Fibroblast of upper back skin (primary cell): ENCODE measurements around the gene SYNGR2.

Experiments used
- DNase-seq: peaks from one replicate; pipeline ENCODE4 v3.0.0-alpha.2; 2013

SYNGR2 gene, protein sequence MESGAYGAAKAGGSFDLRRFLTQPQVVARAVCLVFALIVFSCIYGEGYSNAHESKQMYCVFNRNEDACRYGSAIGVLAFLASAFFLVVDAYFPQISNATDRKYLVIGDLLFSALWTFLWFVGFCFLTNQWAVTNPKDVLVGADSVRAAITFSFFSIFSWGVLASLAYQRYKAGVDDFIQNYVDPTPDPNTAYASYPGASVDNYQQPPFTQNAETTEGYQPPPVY

DNA sequence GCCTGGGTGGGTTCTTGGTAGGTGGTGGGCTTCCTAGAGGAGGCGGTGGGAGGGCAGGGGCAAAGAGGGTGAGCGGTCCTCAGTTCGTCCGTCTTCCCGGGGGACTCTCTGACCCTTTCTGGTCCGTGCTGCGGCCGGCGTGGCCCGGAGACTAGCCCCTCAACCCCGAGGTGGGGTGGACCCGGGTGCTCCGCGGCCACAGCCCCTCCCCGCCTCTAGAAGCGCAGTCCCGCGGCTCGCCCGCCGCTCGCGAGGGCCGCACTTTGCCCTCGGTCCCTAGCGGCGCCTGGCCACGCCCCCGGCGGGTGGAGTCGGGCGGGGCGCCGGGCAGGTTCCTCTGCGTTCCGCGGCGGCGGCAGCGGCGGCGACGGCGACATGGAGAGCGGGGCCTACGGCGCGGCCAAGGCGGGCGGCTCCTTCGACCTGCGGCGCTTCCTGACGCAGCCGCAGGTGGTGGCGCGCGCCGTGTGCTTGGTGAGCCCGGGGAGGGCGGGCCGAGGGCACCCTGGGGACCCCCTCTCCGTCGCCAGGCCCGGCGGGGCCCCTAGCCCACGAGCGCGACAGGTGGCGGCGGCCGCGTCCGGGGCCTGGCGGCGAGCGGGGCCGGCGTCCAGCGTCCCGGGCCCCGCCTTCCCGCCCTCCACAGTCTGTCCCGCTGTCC is at the start of gene SYNGR2:
TSS of gene SYNGR2 (plus strand) at position 340 of the 661 bp plus-strand sequence. CDS start at position 376, 36 bp downstream.
- DNase-seq = peak; percentile 33

DNA sequence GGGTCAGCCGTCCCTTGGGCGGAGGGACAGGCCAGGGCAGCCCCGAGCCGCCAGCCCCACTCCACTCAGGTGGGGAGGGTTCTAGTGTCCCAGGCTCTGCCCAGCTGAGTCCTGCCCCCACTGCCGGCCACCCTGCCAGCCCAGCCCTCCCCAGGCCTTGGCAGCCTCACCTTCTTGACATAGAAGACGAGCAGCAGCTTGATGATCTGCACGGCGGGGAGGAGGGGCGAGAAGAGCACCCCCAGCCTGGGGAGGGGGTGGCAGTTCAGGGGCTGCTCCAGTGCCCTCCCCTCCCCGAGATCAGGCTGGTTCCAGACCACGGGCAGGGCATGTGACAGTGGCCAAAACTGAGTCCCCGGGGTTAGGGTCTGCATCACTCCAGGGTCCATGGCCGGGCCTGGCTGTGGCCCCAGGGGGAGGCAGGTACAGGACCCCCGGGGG is 49.6 kb upstream of the SYNGR2 start:
- DNase-seq = no peak

DNA sequence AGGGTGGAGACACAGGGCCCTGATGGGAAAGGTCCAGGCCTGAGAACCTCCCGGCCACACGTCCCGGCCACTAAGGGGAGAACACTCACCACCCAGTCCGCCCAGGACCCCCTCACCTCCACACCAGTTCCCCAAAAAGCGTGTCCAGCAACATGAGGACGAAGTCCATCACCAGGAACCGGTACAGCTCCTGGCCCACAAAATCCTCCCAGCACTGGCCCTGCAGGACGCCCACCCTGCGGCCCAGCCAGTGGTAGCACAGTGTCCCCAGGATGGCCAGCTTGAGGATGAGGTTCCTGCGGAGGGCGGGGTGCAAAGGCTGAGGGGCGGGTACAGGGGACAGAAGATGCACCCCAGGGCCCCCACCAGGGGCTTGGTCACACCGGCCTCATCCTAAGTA is 47.8 kb upstream of the SYNGR2 start:
- no peak for DNase-seq

DNA sequence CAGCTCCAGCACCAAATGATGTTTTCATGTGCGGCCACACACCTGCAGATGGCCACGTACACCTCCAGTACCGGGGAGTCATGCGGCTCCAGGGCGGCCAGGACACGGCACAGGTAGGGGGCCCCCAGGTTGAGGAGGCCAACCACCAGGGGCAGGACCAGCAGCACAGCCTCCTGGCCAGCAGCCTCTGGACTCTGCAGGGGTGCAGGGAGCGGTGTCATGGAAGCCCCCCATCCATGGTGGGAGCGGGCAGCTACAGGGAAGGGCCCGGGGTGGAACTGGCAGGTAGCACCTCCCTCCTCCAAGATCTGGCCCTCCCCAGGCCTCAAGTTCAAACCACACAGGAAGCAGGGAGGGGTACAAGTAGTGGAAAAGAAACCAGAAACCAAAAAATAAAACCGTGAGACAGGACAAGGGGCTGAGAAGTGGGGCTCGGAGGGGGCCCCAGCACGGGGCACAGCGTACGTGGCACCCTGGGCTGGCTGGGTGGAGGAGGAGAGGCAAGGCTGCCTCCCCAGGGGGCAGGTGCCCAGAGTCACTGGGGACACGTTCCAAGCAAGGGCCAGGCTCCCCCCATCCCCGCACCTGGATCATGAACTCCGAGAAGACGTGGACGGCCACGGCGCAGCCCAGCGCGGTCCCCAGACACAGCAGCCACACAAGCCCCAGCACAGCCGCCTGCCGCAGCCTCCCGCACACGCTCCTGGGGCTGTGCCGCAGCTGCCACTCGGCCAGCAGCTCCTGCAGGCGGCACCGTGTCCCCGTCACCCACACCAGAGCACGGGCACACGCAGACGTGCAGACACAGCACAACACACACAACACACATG is 47.2 kb upstream of the SYNGR2 start:
- no peak for DNase-seq

DNA sequence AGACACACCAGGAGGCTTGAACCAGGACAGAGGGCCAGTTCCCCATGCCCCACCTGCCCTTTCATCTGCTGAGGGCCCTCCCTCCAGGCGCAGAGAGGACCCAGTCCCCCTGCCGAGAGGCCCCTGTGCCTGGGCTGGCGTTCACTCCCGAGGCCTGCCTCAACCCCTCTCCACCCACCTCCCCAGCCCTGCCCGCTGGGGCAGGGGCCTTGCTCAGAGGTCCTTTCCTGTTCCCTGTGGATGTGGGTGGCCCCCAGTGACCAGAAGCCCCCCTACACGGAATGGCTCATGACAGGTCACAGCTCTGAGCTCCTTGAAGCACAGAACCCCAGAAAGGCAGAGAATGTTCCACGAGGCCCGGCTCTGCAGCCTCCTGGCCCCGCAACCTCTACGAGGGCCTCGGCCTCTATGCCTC is 46.6 kb upstream of the SYNGR2 start:
- DNase-seq = no peak

DNA sequence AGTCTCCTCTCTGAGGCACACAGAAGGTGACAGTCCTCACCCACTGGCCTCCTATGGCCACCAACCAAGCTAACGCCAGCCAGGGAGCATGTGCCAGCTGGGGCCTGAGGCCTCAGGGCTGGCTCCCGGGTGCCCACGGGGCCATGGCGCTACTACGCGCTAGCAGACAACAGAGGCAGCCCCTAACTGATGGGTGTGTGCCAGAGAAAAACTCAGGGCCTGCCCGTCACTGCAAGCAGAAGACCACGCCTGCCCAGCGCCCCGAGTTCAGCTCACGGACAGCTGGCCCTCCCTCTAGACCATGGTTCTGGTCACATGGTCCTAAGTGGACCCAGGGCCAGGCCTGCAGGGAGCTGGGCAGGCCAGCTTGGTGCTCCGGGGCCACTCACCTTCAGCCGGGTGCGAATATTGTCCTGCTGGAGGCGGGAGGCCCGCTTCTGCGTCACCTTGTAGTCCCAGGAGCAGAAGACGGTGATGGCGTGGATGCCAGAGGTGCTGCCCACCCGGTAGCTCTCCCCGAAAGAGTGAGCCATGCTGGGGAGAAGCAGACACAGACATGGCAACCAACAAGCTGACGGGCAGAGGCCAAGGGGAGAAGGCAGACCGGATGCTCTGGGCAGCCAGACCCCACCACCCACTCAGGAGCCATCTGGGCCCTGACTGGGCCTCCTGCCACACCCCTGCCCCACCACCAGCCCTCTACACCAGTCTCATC is 46.0 kb upstream of the SYNGR2 start:
- DNase-seq = no peak

DNA sequence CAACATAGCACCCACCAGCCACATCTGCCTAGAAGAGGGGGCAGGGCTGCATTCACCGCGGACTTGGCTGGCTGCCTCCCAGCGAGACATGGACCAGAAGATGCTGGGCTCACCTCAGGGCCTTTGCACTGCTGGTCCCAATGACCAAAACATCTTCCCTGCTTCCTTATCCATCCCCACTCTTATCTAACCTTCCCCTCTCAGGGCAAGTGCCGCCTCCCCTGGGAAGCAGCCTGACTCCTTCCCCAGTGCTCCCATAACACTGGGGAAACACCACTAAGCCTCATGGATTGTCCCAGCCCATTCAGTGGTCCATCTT is 45.5 kb upstream of the SYNGR2 start:
- DNase-seq = no peak

DNA sequence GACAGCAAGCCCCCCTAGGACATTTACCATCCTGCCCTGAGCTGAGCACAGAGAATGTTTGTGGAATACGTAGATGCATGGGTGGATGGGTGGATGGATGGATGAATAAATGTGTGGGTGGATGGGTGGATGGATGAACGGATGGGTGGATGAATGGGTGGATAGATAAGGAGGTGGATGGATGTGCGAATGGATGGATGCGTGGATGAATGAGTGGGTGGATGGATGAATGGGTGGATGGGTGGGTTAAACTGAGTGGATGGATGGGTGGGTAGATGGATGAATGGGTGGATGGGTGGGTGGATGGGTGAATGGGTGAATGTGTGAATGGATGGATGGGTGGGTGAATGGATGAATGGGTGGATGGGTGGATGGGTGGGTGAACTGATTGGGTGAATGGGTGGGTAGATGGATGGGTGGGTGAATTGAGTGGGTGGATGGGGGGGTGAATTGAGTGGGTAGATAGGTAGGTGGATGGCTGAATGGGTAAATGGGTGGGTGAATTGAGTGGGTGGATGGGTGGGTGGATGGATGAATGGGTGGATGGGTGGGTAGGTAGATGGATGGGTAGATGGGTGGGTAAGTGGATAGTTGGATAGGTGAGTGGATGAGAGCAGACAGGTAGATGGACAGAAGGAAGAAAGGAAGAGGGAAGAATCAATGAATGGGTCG is 45.0 kb upstream of the SYNGR2 start:
- DNase-seq = no peak

DNA sequence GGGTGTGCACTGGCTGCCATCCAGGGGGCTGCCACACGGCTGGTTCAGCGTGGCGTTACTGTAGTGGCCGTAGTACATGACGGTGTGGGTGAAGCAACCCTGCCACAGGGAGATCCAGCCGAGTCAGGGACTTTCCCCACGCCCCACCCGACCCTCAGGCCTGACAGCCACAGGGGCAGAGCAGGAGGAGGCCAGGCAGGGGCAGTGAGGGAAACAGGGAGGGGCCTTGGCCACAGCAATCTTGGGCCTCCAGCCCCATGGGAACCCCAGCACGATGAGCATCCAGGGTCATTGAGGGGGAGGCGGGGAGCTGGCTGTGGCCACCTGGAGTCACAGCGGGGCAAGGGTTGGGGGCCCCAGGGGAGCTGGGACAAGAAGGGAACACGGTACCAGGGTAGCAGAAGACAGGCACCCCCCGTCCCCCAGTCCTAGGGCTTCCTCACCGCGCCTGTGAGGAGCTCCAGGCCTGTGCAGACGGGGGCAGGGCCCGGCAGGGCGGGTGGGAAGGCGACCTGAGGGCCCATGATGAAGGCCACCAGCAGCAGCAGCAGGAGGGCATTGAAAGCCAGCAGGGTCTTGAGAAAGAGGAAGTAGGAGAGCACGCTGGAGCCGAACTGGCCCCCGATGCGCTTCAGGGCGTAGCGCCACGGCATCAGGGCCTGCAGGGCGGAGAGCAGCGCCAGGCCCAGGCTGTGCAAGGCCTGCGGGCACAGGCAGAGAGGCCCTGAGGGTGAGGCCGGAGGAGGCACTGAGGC is 44.1 kb upstream of the SYNGR2 start:
- DNase-seq = no peak

DNA sequence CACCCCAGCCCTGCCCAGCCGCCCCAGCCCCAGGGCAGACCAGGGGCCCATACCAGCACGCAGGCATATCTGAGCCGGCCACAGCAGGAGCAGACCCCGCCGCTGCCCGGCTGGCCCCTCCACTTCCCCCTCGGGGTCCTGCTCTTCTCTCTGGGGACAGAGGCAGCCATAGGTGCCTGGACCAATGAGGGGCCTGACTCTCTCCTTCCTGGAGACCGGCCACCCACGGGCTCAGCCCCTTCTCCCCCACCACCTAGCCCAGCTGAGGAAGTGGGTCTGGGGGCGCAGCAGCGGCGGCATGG is 43.6 kb upstream of the SYNGR2 start:
- no peak for DNase-seq

DNA sequence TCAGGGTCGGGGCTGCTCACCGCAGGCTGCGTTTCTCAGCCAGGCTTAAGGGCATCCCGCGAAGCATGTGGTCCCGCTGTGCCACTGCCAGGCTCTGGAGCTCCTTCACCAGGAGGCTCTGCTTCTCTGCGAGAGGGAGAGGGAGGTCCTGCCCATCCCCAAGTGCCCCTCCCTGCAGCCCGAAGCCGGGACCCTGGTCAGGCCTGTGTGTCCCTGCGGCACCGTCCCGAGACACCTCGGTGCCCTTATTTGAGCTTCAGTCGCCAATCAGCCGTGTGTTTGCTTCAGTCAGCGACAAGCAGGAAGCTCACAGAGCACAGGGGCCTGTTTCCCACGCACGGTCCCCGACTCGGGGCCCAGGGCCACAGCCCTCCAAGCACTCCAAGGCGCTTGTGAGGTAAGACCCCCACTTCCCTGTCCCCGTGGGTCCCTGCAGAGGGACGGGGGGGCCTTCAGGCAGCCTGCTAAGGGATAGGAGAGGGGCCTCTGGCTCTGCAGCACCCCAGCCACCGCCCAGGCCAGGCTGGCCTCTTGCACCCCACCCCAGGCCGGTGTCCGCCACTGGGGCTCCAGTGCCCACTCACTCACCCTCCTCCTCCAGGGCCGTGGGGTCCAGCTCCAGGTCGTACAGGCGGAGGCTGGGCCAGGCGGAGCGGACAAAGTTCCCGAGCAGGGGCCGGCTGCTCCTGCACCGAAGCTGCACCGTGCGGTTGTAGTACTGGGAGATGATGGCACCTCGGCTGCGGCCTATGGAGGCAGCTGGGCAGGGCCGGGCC is 43.1 kb upstream of the SYNGR2 start:
- no peak for DNase-seq

DNA sequence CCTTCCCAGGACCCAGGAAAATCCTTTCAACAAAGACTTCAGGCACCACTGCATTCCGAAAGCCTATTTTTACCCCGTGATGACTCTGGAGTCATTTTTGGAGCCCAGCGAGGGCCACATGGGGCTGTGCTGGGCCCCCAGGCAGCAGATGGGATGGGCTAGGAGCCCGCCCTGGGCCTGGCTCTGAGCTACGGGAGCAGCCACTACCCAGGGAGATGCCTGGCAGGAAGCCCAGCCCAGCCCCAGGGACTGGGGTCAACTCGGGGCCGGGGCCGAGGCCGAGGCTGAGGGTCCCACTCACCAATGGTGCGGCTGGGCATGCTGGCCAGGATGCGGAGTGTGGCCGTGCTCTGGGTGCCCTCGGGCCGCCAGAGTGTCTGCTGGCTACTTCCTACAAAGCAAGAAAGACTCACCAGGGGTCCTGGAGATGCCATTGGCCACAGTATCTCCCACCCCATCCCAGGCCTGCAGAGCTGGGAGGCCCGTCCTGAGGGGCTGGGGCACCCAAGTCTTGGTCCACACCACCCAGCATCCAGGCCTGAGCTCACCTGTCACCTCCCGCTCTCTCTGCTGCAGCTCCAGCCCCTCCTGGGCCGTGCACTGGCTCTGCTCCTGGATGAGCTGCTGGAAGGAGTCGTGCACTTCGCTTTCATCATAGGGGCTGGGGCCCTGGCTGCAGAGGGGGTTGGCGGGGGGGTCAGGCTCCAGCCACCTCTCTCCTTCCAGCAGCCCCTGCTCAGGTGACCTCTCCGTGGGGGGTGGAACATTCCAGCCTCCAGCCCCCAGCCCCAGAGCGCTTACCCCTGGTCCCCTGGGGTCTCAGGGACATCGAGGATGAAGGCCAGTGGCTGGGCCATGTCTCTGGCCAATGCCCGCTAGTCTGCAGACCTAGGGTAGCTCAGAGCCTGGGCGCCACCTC is 42.1 kb upstream of the SYNGR2 start:
- DNase-seq = no peak

DNA sequence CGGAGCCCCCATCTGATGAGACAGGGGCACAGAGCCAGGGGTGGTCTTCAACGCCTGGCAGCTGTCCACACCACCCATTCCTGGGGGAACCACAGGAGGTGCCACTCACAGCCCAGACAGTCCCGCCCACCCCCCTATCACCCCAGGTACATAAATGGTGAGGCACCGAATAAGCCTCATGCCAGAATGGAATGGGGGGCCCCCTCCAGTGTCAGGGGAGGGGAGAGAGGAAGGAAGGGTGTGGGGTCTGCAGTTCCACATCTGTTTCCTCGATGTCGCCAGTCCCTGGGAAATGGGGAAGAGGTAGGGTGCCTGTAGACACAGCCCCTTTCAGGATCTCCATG is 41.5 kb upstream of the SYNGR2 start:
- DNase-seq = no peak

DNA sequence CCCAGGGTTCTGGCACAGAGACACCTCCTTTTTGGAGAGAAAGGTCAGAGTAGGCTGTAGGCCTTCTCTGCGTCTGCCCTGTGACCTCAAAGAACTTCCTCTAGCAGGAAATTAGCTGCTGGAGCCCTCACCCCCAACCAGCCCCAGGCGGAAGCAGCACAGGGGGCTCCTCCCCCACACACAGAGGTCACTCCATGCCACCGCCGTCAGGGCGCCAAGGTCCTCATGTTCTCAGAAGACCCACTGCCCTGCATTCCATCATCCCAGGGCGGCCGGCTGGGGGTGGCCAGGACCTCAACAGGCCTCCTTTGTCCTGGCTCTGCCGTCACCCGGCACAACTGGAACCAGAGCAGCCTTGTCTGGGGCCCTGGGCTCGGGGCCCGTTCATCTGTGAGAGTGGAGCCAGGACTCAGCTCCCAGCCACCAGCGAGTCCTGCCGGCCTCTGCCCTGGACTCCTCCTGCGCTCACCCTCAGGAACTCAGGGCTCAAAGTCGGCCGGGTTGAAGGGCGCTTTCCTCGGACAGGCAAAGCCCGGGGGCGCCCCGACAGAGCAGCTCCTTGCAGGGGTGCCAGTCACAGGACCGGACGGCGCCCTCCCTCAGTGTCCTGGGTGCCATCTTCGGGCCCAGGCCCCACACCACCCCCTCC is 41.0 kb upstream of the SYNGR2 start:
- DNase-seq = no peak

DNA sequence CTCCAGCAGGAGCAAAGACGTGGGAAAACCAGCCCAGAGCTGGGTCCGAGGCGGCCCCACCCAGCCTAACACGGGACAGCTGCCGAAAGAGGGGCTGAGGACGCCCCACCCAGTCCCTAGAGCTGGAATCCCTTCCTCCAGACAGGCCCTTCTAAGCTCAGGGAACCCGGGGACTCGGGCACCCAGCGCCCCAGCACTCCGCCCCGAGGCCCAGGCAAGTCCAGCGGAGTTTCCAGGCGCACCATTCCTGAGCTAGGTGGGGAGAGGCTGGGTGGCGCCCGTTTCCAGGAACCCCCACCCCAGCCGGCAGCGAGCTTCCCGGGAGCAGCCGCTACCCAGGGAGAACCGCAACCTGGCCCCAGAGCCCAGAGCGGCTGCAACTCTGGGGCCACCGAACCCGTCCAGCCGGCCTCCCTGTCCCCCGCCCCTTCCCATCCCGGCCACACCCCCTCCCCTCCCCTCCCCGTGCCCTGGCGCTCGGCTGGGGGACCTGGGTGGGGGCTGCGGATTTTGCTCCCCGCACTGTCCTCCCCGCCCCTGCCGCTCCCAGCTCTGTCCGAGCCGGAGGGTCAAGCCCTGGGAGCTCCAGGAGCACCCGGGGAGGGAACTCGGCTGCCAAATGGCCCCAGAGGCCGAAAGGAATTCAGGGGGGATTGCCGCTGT is 40.4 kb upstream of the SYNGR2 start:
- no peak for DNase-seq

DNA sequence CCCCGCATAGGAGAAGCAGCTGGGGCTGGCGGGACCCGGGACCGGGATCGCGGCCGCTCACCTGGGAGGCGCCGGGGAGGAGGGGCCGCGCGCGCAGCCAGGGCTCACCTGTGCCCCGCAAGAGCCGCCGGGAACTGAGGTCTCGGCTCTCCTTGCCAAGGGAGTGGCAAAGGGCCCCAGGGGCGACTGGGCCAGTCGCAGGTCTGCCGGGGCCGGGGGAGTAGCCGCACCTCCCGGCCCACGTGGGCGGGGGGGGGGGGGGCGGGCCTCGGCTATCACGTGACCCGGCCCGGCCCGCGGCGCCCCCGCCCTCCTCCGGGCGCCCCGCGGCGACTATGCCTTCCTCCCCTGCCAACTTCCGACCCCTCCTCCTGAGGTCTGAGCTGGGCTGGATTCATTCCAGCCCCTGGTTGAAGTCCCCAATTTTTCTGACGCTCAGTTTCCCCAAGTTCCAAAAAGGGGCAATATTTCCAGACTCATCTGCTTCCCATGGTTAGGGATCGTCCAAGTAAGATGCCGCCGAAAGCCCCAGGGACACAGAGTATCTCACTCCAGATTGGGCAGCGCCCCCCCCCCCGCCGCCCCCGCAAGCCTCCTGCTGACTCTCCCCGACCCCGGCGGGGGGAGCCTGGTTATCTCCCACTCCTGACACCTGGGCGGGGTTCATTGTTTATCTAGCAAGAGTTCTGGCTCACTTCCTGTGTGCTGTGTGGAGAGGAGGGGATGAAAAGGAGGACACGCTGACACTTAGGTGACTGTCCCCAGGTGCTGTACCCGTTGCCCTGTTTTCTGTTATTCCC is 39.6 kb upstream of the SYNGR2 start, which contains the start of gene TMC6:
TSS of gene TMC6 (minus strand) at position 205 of the 800 bp plus-strand sequence. CDS start 1,923 bp downstream, outside the sequence.
- DNase-seq = no peak

DNA sequence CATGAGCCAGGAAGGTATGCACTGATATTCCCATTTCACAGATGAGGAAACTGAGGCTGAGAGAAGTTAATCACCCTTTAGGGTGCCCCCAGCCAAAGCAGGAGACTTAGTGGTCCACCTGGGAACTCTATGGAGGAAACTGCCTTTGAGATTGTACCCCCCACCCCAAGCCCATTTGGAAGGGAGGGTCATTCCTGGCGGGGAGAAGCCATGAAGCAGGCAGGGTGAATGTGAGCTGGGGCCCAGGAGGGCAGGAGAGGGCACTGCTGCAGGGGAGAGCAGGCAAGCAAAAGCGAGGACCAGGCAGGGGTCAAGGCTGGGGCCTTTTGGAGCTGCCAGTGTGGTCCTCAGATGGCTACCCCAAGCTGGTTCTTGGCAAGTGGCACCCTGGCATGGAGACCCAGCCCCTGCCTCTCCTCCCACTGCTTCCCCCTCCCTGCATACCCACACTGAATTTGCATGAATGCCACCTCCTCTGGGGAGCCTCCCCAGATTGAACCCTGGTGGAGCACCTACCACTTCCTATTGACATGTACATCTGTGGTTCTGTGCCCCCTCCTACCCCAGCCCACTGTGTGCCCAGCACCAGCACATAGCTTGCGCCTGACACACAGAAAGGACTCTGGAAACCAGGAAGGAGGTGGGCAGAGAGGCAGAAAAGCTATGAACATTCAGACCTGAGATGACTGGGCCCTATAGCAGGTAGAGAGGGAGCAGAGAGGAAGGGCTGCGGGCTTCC is 38.9 kb upstream of the SYNGR2 start:
- DNase-seq = no peak

DNA sequence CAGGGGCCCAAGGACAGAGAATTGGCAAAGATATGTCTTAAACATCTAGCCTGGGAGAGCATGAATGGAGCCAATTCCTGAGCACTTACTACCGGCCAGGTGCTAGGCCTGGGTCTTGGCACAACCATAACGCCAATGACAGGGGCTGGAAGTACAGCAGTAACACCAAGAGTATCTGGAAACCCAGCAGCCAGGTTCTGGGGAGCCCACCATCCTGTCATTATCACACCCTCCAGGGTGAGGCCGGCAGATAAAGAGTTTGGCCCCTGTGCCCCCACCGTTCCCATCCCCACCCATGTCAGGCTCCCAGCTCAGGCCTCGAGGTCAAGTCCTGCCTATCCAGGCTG is 38.3 kb upstream of the SYNGR2 start:
- no peak for DNase-seq
